ENCODE data around the gene CD2AP. TPM values are rescaled to one million over a fixed set of nuclear protein-coding genes. Genes with fewer than 3 reads are reported as not detected.

Gene CD2AP
- total and polyA plus RNA-seq, 2 of the 8 experiments (the other 6 are each of a cell fraction or from before 2014, with no cell fraction given), result 8.6 to 75.6 TPM

DNA sequence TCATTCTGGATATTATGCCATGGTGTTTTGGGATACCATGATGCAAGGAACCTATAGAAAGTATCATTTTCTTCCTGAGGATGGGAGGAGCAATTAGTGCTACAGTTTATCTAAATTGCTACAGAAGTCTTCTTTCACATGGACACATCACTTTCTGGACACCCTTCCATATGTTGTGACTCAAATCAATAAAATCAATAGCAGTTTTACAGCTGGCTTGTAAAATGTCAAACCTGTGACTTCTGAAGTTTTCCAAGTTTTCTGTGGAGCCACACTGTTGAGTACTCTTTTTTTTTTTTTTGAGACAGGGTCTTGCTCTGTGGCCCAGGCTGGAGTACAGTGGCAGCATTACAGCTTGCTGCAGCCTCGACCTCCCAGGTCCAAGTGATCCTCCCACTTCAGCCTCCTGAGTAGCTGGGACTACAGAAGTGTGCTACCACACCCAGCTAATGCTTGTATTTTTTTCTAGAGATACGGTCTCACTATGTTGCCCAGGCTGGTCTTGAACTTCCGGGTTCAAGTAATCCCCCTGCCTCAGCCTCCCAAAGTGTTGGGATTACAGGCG, 24.1 kb upstream of the CD2AP start (continued):
- no peak for TF ChIP-seq TAF1 (IDR thresholded peaks at IDR 0.05; ENCODE audit: low read depth, low read length)
